Suprapubic skin (tissue), 4 donors: ENCODE data around the gene TPT1.

Experiments
- CTCF ChIP-seq, 2 donors: fragments of 200-600 bp in 1 of 2; fragments of 450-650 bp in 1 of 2; sonication (generic) in 1 of 2; IDR thresholded peaks; one replicate each; pipeline ENCODE4 v1.5.1; 2016 to 2019; ENCODE audit warnings: antibody characterized with exemption in 2 of 2, mild to moderate bottlenecking in 1 of 2, moderate library complexity in 1 of 2
- EP300 ChIP-seq: sonication (generic); formaldehyde crosslinking; IDR thresholded peaks from one replicate; pipeline ENCODE4 v1.6.1; 2017; ENCODE audit warnings: antibody characterized with exemption
- POLR2A ChIP-seq, 2 donors: fragments of 450-650 bp; IDR thresholded peaks; one replicate each; pipeline ENCODE4 v1.6.1; 2017; ENCODE audit warnings: antibody characterized with exemption in 2 of 2, mild to moderate bottlenecking in 2 of 2, moderate library complexity in 2 of 2
- POLR2AphosphoS5 ChIP-seq, 3 donors: sonication (generic); formaldehyde crosslinking; IDR thresholded peaks; one replicate each; pipeline ENCODE4 v1.6.1; 2017; ENCODE audit warnings: antibody characterized with exemption in 3 of 3

- TF ChIP-seq CTCF (IDR thresholded peaks at IDR 0.05) (no peak), EP300 (no peak), POLR2A (IDR thresholded peaks at IDR 0.05) (no peak), POLR2AphosphoS5 (IDR thresholded peaks at IDR 0.05) (no peak)
Measured at GRCh38 chr13:45332831-45333219, 8.2 kb downstream of the TPT1 start.
